MM.1S (cell line): ENCODE measurements around the gene STEAP1B.

Source experiments
- CTCF ChIP-seq: fragments of 300-600 bp; sonication (generic); IDR thresholded peaks from 2 replicates; pipeline ENCODE4 v1.5.1; 2016; ENCODE audit warnings: antibody characterized with exemption, low read length, mixed read lengths
- EZH2phosphoT487 ChIP-seq: fragments of 300-600 bp; sonication (generic); IDR thresholded peaks from 2 replicates; pipeline ENCODE4 v1.6.1; 2018; ENCODE audit warnings: antibody characterized with exemption, low read length

DNA sequence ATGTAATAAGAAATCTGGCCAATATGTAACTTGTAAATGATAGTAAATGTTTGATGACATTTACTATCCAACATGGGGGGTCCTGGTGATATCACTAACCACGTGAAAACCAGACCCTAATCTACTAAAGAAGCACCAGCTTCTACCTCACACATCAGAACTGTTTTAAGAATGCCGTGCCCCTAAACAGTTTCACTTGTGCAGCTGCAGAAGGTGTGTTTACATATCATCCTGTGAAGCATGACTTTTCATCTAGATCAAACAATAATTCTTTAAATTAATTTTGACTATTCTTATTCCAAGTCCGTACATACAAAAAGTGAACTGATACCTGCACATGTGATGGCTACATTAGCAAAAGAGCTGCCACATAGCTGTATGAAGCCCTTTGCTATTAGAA, 61.0 kb downstream of the STEAP1B start:
- TF ChIP-seq CTCF (no peak), EZH2phosphoT487 (no peak)
